ENCODE measurements around the gene ADAMTS9.

- TF ChIP-seq POLR2A (IDR thresholded peaks at IDR 0.05; ENCODE audit: low read depth, low read length) (no peak), POLR2AphosphoS5 (IDR thresholded peaks at IDR 0.05; ENCODE audit: low read depth, low read length) (no peak), TAF1 (IDR thresholded peaks at IDR 0.05; ENCODE audit: low read depth, low read length) (no peak), SPI1 (IDR thresholded peaks at IDR 0.05; ENCODE audit: low read depth, low read length) (no peak)
Measured at GRCh38 chr3:64667887-64668581, 19.8 kb downstream of the ADAMTS9 start.
